GM21717 (cell line): Measurements from ENCODE around the gene CATSPER3.
"Not testable (repeated sequence)": the region's sequence is repeated elsewhere in the genome, so short reads cannot be mapped to it uniquely, and the experiment has no call there.

Source experiments
- ATAC-seq: cut with Tn5 transposase; IDR thresholded peaks from one replicate; pipeline ENCODE4 v1.9.1; 2021; ENCODE audit warnings: mild to moderate bottlenecking, moderate library complexity; ENCODE audit not compliant: unreplicated experiment

Gene CATSPER3

DNA sequence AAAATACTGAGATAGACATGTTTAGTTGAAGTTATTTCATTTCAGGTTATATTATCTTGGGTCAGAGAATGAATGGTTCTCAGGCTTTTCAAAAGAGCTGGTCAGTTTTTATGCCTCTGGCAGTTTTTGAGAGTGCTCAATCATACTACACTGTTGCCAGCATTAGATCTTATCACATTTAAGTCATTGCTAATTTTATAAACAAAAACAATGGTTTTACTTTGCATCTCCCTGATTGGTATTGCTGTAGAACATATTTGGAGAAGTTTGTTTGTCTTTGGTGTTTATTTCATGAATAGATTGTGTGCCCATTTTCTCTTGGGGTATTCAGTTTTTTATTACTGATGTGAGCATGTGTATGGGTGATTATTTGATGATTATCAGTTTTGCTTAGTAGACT, 1.5 kb downstream of the CATSPER3 start:
- ATAC-seq, result no peak

DNA sequence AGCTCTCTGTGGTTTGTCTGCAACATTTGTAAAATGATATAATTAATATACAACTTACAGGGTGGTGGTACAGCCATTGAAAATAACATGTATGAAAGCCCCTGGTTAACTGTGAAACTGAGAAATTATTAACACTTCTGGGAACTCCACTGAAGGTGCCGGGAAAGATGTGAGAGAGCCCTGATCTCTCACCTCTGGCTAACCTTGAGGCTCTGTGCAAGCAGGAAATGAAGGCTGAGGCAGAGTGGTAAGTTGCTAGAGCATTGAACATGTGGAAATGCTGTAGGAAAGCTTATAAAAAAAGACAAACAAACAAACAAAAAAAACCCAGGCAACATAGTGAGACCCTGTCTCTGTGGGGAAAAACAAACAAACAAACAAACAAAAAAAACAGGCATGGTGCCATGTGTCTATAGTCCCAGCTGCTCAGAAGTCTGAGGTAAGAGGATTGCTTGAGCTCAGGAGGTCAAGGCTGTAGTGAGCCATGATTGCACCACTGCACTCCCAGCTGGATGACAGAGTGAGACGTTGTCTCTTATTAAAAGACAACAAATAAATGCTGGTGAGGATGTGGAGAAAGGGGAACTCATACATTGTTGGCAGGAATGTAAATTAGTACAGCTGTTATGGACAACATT, 7.5 kb downstream of the CATSPER3 start:
- no peak for ATAC-seq

DNA sequence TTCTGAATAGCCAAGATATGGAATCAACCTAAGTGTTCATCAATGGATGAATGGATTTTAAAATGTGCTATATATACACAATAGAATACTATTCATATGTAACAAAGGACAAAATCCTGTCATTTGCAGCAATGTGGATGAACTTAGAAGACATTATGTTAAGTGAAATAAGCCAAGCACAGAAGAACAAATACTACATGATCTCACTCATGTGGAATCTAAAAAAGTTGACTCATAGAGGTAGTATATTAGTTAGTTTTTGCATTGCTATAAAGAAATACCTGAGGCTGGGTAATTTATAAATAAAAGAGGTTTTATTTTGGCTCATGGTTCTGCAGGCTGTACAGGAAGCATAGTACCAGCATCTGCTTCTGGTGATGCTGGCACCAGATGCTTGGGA, 8.1 kb downstream of the CATSPER3 start:
- no peak for ATAC-seq

DNA sequence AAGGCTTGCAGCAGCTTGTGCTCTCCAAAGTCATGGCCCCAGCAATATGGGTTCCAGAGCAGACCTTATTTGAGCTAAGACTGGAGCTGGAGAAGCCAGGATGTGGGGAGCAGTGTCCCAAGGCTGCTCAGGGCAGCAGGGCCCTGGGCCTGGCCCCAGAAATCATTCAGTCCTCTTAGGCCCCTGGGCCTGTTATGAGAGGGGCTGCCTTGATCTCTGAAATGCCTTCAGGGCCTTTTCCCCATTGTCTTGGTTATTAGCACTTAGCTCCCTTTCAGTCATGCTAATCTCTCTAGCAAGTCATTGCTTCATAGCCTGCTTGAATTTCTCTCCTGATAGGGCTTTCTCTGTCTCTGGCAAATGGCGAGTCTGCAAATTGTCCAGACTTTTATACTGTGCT, 9.1 kb downstream of the CATSPER3 start:
- no peak for ATAC-seq

DNA sequence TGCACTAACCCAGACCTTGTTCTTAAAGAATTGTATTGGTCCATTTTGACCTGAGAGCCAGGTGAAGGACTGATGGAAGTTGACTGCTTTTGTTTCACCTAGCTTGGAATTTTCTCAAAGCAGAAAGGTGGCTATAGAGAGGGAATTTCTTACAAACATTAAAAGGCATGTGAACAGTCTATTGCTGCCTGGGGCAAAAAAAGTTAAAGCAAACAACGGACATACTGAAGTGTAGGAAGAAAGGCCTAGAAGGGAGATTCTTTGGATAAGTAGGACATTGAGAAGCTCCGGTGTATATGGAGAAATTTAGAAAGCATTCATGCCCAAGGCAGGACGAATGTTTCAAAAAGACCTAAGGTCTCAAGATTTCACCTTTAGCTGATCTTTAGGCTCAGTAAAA, 11.7 kb downstream of the CATSPER3 start:
- no peak for ATAC-seq

DNA sequence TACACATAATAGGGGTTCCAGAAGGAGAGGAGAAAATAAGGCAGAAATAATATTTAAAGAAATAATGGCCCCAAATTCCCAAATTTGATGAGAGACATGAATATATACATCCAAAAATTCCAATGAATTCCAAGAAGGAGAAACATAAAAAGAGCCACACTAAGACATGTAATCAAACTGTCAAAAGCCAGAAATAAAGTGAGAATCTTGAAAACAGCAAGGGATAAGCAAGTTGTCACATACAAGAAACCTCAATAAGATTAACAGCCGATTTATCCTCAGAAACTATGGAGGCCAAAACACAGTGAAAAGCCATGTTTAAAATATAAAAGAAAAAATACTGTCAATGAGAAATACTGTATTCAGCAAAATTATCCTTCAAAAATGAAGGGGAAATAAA, 14.5 kb downstream of the CATSPER3 start:
- no peak for ATAC-seq

DNA sequence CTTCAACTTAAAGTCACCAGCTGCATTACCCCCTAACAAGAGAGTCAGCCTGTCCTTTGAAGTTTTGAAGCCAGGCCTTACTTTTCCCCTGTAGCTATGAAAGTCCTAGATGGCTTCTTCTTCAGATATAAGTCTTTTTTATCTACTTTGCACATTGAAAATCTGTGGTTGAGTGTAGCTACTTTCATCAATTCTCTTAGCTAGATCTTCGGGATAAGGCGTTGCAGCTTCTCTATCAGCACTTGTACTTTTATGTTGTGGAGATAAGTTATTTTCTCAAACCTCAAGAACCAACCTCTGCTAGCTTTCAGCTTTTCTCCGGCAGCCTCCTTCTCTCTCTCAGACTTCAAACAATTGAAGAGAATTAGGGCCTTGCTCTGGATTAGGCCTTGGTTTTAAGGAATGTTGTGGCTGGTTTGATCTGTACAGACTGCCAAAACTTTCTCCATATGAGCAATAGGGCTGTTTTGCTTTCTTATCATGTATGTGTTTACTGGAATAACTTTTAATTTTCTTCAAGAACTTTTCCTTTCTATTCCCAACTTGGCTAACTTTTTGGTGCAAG, 21.6 kb downstream of the CATSPER3 start:
- ATAC-seq, result no peak

DNA sequence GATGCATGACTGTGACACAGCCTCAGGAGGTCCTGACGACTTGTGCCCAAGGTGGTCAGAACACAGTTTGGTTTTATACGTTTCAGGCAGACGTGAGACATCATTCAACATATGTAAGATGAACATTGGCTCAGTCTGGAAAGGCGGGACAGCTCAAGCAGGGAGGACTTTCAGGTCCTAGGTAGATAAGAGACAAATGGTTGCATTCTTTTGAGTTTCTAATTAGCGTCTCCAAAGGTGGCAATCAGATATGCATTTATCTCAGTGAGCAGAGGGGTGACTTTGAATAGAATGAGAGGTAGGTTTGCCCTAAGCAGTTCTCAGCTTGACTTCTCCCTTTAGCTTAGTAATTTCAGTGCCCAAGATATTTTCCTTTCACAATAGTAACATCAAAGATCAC, 22.5 kb downstream of the CATSPER3 start:
- ATAC-seq, result not testable (repeated sequence)

DNA sequence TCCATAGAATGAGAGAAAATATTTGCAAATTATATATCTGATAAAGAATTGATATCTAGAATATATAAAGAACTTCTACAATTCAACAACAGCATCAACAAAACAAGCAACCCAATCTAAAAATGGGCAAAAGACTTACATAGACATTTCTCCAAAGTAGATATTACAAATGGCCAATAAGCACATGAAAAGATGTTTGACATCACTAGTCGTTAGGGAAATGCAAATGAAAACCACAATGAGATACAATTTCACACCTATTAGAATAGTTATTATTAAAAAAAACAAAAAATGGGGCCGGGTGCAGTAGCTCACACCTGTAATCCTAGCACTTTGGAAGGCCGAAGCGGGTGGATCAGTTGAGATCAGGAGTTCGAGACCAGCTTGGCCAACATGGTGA, 24.4 kb downstream of the CATSPER3 start:
- no peak for ATAC-seq

DNA sequence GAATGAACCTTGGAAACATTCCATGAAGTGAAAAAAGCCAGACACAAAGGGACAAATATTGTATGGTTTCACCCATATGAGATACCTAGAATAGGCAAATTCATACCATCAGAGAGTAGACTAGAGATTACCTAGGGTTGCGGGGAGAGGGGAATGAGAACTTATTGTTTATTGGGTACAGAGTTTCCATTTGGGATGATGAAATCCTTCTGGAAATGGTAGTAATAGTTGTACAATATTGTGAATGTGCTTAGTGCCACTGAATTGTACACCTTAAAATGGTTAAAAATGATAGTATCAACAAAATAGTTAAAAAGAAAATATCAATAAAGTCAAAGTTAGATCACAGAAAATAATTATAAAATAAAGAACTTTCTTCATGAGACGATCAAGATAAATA, 25.5 kb downstream of the CATSPER3 start:
- no peak for ATAC-seq

DNA sequence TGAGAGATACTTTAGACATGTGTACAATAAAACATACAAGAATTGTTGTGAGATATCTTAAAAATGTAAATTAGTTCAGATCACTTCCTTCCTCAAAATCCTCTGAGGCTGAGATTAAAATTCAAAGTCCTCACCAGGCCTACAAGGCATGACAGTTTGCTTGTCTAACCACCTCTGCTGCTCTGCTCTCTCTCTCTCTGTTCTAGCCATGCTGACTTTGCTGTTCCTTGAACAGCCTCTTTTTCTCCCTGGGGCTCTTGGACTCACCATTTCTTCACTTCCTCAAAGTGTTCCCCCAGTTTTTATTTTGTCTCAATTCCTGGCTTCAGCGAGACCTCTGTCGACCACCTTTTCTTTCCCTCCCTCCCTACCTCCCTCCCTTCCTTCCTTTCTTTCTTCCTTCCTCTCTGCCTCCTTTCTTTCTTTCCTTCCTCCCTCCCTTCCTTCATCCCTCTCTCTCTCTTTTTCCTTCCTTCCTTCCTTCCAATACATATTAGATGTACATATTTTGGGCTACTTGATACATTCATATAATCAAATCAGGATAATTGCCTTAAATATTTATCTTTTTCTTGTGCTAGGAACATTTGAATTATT, 27.0 kb downstream of the CATSPER3 start:
- ATAC-seq, result no peak

DNA sequence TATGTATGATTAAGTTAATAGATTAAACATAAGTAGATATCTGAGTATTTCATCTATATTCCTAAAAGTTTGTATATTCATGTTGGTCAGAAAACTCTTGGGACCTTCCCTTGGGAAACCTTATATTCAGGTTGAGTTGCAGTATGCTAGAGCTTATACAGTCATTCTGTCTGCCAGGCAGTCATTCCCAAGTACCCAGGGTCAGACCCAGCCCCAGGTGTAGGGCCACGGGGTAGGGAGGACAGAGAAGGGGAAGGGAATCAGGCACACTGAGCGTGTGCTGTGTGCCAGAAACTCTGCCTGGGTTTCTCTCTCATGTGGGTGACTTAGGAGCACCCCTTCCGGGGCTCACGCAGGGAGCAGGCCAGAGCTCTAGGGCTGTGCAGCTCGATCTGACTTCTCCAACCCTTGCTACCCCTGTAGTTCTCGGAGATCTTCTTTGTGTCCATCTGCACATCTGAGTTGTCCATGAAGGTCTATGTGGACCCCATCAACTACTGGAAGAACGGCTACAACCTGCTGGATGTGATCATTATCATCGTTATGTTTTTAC, 28.2 kb downstream of the CATSPER3 start:
- ATAC-seq, result no peak

DNA sequence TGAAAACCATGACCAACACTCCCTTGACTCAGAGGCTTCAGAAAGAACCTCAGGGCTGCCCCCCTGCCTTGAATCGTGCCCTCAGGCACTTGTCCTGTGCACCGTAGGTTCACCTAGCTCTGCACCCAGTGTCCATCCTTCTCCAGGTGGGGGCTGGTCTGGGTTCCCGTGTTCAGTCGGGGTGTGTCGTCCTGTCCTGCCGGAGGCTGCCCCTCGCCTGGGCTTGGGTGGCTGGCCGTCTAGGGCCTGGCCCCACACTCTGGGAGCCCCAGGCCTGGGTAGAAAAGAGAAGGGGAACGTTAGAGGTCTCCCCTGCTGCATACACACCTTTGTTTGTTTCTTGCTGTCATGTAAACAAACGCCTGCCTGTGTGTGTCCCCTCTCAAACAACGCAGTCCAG, 29.3 kb downstream of the CATSPER3 start:
- no peak for ATAC-seq

DNA sequence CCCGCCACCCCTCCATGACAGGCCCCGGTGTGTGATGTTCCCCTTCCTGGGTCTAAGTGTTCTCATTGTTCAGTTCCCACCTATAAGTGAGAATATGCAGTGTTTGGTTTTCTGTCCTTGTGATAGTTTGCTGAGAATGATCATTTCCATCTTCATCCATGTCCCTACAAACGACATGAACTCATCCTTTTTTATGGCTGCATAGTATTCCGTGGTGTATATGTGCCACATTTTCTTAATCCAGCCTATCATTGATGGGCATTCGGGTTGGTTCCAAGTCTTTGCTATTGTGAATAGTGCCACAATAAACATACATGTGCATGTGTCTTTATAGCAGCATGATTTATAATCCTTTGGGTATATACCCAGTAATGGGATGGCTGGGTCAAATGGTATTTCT, 30.4 kb downstream of the CATSPER3 start:
- not testable (repeated sequence) for ATAC-seq

DNA sequence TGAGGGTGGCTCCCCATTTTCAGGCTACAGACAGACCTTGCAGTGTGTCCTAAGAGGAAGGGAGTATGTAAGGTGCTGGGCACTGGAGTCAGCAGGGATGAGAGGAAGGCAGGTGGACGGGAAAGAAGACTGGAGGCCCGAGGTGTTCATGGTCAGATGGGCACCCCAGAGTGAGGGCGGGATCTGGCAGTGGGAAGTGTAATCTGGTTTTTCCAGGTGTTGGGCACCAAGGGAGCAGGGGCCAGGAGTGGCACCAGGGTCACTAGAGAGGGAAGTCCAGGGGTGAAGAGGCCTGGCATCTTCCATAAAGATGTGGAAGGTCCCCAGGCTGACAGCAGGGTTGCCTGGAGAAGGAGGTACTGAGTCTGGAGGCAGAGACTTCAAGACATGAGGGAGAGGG, 36.7 kb downstream of the CATSPER3 start:
- no peak for ATAC-seq

DNA sequence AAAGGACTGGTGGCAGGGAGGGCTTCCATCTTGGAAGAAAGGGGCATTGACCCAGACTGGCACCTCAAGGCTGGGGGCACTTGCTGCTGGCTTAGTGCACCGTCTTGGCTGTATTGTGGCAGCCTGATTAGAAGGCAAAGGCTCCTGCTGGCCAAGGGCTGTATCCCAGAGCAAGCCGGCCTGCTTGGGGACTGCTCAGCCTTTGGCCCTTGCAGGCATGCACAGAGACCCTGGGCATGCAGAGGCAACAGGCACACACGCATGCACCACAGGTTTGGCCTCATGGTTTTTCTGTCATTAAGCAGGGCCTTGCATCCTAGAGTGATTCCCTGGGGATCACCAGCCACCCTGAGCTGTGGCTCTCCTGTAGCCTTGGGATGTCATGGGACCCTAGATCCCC, 37.4 kb downstream of the CATSPER3 start:
- ATAC-seq, result no peak

DNA sequence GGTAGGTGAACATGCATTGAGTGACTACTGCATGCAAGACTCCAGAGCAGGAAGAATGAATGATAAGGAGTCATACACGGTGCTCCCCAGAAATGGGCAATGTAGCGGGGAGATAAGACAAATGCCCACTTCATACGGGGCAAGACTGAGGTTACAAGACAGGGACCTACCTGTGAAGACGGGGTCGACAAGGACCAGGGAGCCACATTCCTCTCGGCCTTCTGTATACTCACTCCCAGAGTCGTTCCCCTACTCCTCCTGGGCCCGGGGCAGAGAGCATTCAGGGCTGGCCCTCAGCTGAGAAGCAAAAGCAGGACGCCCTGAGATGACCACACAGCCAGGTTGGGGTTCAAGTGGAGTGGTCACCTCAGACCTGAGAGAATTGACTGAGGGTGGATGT, 39.6 kb downstream of the CATSPER3 start:
- ATAC-seq, result no peak

DNA sequence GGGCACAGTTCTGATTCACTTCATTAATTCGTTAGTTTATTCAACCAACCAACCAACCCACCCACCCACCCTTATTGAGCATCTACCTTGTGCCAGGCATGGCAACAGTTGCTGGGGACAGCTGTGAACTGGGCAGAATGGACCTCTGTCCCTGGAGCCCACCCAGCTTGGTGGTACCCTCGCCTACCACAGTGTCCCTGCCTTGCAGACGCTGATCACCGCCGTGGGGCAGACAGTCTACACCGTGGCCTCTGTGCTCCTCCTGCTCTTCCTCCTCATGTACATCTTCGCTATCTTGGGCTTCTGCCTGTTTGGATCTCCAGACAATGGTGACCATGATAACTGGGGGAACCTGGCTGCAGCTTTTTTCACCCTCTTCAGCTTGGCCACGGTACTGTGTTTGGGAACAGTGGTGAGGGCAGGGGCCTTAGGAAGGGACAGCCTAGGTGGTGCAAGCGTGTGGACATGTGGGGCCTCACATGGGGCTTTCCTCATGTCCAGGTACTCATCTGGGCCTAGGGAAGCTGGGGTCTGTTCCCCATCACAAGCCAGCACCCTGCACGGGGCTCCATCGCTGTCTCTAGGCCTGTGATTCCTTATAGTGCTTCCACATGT, 40.1 kb downstream of the CATSPER3 start:
- ATAC-seq, result no peak

DNA sequence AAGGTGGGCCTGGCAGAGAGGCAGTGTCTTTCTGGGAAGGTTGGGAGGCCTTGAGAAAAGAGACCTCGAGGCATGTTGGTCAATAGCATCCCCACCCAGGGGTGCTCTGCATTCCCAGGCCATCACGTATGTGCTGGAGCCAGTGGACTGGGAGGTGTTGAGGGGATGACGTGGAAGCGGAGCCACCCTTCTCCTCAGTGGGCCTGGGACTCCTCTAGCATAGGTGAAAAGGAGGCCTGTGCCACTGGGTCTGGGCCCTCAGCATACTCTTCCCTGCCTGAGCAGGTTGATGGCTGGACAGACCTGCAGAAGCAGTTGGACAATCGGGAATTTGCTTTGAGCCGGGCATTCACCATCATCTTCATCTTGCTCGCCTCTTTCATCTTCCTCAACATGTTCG, 40.8 kb downstream of the CATSPER3 start:
- ATAC-seq, result no peak

DNA sequence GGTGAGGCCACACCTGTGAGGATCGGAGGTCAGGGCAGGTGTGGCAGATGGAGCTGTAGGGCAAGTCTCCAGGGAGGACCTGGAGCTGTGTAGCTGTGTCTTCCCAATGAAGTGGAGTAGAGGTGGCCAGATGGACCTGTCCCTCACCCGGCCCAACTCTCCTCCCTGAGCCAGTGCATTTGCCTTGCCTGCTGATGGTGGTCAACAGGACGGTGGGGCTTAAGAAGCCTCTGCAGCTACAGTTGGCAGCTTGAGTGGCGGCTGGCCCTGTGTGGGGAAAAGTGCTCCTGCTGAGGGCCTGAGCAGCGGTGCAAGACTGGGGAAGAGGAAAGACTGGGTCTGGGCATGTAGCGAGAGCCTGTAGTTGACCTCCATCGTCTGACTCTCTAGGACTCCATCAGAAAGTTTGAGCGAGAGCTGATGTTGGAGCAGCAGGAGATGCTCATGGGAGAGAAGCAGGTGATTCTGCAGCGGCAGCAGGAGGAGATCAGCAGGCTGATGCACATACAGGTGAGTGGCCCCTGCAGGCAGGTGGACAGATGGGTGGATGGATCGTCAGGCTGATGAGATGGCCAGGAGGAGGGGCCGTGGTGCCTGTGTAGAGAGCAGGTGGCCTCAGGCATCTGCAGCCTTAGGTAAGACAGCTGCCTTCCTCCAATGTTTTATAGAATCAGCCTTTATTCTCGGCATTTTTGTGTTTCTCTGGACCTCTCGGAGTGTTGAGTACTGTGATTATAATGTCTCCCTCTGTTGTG, 41.5 kb downstream of the CATSPER3 start:
- no peak for ATAC-seq

DNA sequence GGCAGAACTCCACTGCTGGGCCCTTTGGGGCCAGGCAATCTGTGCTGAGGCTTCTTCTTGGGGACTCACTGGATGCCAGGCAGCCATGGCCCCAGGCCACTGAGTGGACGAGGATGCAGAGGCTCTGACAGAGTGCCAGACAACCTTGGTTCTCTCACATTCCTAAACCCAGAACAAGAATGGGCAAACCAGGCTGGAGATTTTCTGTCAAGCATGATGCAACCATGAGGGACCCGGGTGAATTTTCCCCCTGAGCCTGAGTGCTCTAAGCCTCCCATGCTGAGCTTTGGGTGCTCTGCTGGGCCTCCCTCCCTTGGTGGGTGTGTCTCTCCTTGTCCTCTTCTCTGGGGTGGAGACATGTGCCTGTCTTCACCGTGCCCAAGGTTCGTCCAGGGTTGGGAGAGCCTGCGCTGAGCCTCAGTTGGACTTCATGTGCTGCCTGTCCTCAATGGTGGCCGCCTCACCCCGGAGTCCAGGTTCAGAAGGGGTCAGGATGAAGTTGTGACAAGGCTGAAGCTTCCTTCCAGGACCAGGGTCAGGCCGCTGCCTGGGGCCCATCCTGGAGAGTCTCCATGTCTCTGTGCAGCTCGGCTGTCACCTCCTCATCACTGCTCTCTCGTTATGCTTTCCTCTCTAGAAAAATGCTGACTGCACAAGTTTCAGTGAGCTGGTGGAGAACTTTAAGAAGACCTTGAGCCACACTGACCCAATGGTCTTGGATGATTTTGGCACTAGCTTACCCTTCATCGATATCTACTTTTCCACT, 42.2 kb downstream of the CATSPER3 start:
- ATAC-seq, result no peak
